WI38 (cell line): ENCODE data around the gene FMNL2.

ENCODE experiments used
- H3K4me3 ChIP-seq: 2 replicates; pipeline ENCODE4 v1.5.1; 2011; ENCODE audit warnings: low read depth, mild to moderate bottlenecking, control low read depth, low read length
- TF ChIP-seq, protein P1 (sequence below): IDR thresholded peaks from 2 replicates; pipeline ENCODE4 v1.5.1; 2012; ENCODE audit warnings: low read depth, mild to moderate bottlenecking, control low read depth, low read length

FMNL2 gene

DNA sequence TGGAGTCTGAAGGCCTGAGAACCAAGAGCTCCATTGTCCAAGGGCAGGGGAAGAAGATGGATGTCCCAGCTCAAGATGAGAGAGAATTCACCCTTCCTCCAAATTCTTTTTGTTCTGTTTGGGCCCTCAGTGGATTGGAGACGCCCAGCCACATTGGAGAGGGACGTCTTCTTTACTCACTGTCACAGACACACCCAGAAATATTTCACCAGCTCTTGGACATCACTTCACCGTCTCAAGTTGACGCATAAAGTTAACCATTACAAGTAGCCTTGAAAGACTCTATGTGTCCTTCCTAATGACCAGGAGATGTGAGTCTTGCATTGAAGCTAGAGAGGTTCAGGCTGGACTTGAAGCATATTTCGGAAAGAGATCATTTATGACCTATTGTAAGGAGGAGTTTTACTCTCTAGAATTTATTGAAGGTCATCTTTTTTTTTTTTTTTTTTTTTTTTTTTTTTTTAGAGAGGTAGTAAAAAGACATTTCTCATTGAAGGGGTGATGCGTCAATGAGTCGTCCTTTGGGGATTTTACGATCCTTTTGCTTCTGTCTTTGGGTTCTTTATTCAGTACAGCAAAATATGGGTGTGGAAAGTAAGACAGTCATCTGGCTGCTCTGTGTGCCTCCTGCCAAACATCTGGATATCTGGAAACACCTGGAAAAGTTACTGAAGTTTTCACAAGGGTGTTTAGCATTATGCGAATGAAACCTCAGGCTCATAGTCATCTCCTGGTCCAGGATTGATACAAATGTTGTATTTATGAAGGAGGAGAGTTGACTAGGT, 264.2 kb downstream of the FMNL2 start:
- H3K4me3 ChIP-seq, result no peak overlapping the region
- TF ChIP-seq, protein P1, sequence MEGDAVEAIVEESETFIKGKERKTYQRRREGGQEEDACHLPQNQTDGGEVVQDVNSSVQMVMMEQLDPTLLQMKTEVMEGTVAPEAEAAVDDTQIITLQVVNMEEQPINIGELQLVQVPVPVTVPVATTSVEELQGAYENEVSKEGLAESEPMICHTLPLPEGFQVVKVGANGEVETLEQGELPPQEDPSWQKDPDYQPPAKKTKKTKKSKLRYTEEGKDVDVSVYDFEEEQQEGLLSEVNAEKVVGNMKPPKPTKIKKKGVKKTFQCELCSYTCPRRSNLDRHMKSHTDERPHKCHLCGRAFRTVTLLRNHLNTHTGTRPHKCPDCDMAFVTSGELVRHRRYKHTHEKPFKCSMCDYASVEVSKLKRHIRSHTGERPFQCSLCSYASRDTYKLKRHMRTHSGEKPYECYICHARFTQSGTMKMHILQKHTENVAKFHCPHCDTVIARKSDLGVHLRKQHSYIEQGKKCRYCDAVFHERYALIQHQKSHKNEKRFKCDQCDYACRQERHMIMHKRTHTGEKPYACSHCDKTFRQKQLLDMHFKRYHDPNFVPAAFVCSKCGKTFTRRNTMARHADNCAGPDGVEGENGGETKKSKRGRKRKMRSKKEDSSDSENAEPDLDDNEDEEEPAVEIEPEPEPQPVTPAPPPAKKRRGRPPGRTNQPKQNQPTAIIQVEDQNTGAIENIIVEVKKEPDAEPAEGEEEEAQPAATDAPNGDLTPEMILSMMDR, result no peak

DNA sequence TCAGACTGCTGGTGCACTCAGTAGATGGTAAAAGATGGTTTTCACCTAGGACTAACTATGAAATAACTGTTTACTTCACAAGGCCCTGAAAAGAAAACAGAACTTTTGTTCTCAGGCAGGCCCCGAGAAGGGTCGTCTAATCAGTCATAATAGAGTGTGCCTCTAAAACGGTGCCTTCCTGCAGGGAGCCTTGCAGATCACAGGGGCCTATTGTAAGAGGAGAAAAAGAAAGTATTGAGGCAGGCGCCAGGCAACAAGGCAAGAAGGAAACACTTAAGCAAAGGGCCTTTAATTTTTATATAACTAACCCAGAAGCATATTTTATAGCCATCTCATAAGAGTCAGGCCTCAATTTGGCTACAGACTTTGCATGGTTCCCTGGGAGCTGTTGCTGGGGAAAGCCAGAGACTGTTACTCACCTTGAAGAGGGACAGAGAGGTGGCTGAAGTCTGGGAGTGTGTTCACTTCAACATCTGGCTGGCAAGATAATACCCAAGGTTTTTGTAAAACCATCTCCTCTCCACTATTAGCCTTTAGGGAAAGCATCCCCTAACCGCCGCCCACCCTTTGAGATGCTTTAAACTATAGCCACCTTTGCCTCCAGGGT, 265.2 kb downstream of the FMNL2 start:
- TF ChIP-seq, protein P1, result no peak
- H3K4me3 ChIP-seq, result no peak overlapping the region

DNA sequence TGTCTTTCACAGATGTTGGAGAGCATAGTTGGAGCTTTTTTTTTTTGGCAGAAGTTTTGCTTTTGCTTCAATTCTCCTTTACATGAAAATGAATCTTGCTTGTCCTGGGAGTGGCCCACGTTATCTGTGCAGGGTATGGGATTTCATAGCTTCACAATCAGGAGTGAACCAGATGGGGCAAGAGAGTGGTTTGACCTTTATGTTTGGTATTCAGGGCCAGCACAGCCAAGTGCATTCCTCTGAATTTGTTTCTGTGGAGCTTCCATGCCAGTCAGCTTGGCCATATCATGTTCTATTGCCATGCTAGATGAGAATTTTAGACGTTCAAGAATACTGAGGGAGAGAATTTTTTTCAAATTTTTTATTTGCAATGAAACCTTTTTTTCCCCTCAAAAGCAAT, 265.7 kb downstream of the FMNL2 start:
- TF ChIP-seq, protein P1, result no peak
- no peak overlapping the region for H3K4me3 ChIP-seq

DNA sequence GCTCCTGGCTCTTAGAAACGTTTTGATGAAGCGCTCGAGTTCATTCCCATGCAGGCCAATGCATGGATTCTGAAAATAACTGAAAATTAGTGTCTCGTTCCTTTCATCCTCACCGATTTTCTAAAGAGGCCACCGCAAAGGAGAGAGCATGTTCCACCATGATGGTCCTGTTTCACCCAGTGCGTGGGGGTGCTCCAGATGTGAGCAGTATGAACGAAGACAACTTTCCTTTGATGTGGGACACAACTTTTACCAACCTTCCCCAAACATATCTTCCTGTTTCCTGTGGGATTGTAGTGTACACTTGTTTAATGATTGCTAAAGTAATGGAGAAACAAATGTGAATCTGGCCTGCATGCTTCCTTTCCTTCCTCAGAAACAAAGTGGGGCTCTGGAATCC, 267.8 kb downstream of the FMNL2 start:
- no peak overlapping the region for H3K4me3 ChIP-seq
- TF ChIP-seq, protein P1, result no peak

DNA sequence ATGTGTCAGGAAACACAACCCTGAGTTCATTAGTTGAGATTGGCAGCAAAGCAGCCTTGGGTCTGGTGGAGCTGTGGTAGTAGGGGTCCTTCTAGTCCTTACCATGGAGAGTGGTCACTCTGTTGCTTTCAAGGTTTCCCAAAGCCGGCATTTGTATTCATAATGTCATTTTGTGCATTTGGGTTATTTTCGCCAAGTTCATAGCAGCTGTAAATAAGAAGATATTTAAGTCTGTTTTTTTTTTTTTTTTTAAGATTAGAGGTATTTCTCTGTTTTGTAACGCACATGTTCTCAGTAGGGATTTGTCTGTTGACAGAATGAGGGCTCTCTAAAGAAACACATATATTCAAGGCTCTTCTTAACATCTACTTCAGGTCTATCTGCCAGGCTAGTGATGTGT, 268.2 kb downstream of the FMNL2 start:
- TF ChIP-seq, protein P1, result no peak

DNA sequence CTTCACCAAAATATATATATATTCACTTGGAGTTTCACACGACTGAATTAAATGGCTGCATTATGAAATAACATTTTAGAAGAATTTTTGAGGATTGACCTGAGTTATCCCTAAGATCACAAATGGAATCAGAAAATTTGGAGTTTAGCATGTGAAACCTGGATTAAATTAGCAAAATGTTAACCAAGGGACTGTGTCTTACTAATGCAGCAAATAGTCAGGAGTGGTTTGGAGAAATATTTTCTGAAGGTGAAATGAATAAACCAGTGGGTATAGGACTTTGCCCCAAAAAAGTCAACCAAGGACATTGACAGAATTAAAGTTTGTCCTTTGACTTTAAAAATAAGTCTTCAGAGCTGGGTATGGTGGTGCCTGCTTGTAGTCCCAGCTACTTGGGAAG, 271.1 kb downstream of the FMNL2 start:
- TF ChIP-seq, protein P1, result no peak
- no peak overlapping the region for H3K4me3 ChIP-seq

More for the DNA sequence above, 268.2 kb downstream of the FMNL2 start:
- no peak overlapping the region for H3K4me3 ChIP-seq

DNA sequence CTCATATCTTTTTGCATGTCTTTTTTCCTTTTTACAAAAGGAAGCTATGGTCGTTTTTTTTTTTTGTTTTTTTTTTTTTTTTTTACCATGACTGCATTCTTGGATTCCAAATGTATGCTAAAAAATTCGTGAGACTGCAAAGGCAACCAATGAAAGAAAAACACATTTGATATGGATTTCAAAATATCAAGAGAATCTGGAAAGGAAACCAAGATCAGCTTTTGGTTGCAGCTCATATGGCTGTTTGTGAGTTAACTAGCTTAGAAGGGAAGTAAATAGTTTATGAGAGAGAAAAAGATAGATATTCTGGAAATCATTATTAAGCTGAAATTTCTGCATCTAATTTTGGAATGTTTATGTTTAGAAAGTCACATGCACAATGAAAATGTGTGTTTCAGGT, 272.0 kb downstream of the FMNL2 start:
- no peak overlapping the region for H3K4me3 ChIP-seq
- TF ChIP-seq, protein P1, result no peak
